Mesodermal cell (in vitro differentiated cells): ENCODE data around the gene HADHB.
"Not testable (repeated sequence)": the region's sequence is repeated elsewhere in the genome, so short reads cannot be mapped to it uniquely, and the experiment has no call there.

ENCODE experiments used
- H3K27ac ChIP-seq: 2 replicates; pipeline ENCODE4 v1.7.0; 2013; ENCODE audit warnings: mild to moderate bottlenecking, low read depth, low read length, moderate library complexity; ENCODE audit not compliant: severe bottlenecking
- H3K36me3 ChIP-seq: 2 replicates; pipeline ENCODE4 v1.7.1; 2013; ENCODE audit warnings: mild to moderate bottlenecking, low read length, moderate library complexity; ENCODE audit not compliant: control insufficient read depth, insufficient read depth
- H3K4me1 ChIP-seq: one replicate; pipeline ENCODE4 v1.7.1; 2013; ENCODE audit warnings: mild to moderate bottlenecking, low read length; ENCODE audit not compliant: insufficient read depth, control insufficient read depth, poor library complexity, severe bottlenecking
- H3K4me3 ChIP-seq: 2 replicates; pipeline ENCODE4 v1.7.0; 2013; ENCODE audit warnings: low read length, control low read depth, mild to moderate bottlenecking; ENCODE audit not compliant: insufficient read depth, poor library complexity, severe bottlenecking; ENCODE audit errors: extremely low read depth
- H3K9me3 ChIP-seq: 2 replicates; pipeline ENCODE4 v1.7.1; 2013; ENCODE audit warnings: mild to moderate bottlenecking, low read length, moderate library complexity; ENCODE audit not compliant: control insufficient read depth
- WGBS, 2 experiments: methylation state at CpG; one replicate each; pipeline ENCODE4 v1.1.5; 2013; ENCODE audit warnings: missing lambda C conversion rate in 2 of 2; ENCODE audit not compliant: insufficient coverage in 2 of 2; 5-methylcytosine and 5-hydroxymethylcytosine counted together

Gene HADHB

GRCh38 chr2:26314243-26314642 lies 69.5 kb downstream of the HADHB start:
- Histone ChIP-seq H3K27ac (no peak overlapping the region), H3K4me1 (no peaks in the 10 kb centered on the region), H3K4me3 (no peak overlapping the region), H3K36me3 (no peaks in the 10 kb centered on the region), H3K9me3 (no peaks in the 10 kb centered on the region)
- WGBS, 2 experiments: 82 to 87% methylated on average over 5 of the region's 8 CpGs

- WGBS, 2 experiments: 56% methylated on average over 2 of the region's 2 CpGs; no CpG with 5 or more reads in 1 of the 2 experiments
- Histone ChIP-seq H3K27ac (no peak overlapping the region), H3K36me3 (no peaks in the 10 kb centered on the region), H3K9me3 (no peaks in the 10 kb centered on the region), H3K4me3 (no peak overlapping the region), H3K4me1 (no peaks in the 10 kb centered on the region)
Measured at GRCh38 chr2:26316041-26316440, 71.3 kb downstream of the HADHB start.

GRCh38 chr2:26316845-26317244 lies 72.1 kb downstream of the HADHB start:
- 92 to 100% methylated on average over 4 of the region's 6 CpGs for WGBS, 2 experiments
- no peak overlapping the region for H3K27ac ChIP-seq
- H3K4me1 ChIP-seq: no peaks in the 10 kb centered on the region

GRCh38 chr2:26317377-26318105 lies 72.8 kb downstream of the HADHB start:
- Histone ChIP-seq H3K27ac (no peak overlapping the region), H3K4me1 (no peaks in the 10 kb centered on the region), H3K36me3 (no peaks in the 10 kb centered on the region), H3K9me3 (no peaks in the 10 kb centered on the region), H3K4me3 (no peak overlapping the region)
- WGBS, 2 experiments: 93 to 100% methylated on average over 2 to 4 of the region's 8 CpGs

More at GRCh38 chr2:26316845-26317244, 72.1 kb downstream of the HADHB start:
- no peaks in the 10 kb centered on the region for H3K9me3 ChIP-seq
- H3K36me3 ChIP-seq: no peaks in the 10 kb centered on the region
- H3K4me3 ChIP-seq: no peak overlapping the region

- H3K36me3 ChIP-seq: no peaks in the 10 kb centered on the region
- H3K9me3 ChIP-seq: no peaks in the 10 kb centered on the region
- no peak overlapping the region for H3K27ac ChIP-seq
- 43 to 62% methylated on average over 4 to 6 of the region's 6 CpGs for WGBS, 2 experiments
- H3K4me1 ChIP-seq: no peaks in the 10 kb centered on the region
- H3K4me3 ChIP-seq: no peak overlapping the region
Measured at GRCh38 chr2:26318950-26319349, 74.2 kb downstream of the HADHB start.

- H3K4me3 ChIP-seq, H3K36me3 ChIP-seq, H3K27ac ChIP-seq, H3K4me1 ChIP-seq, H3K9me3 ChIP-seq: not testable (repeated sequence)
Measured at GRCh38 chr2:26324479-26324878, 79.7 kb downstream of the HADHB start.

- Histone ChIP-seq H3K27ac (no peak overlapping the region), H3K4me1 (no peaks in the 10 kb centered on the region), H3K36me3 (no peaks in the 10 kb centered on the region), H3K4me3 (no peak overlapping the region), H3K9me3 (no peaks in the 10 kb centered on the region)
- WGBS, 2 experiments: 81 to 86% methylated on average over 2 to 3 of the region's 3 CpGs
Measured at GRCh38 chr2:26324903-26325302, 80.2 kb downstream of the HADHB start.

GRCh38 chr2:26325851-26326250 lies 81.1 kb downstream of the HADHB start:
- Histone ChIP-seq H3K27ac (no peak overlapping the region), H3K9me3 (no peaks in the 10 kb centered on the region), H3K4me3 (no peak overlapping the region), H3K36me3 (no peaks in the 10 kb centered on the region), H3K4me1 (no peaks in the 10 kb centered on the region)
- 67 to 80% methylated on average over 1 to 3 of the region's 4 CpGs for WGBS, 2 experiments

GRCh38 chr2:26326514-26326913 lies 81.8 kb downstream of the HADHB start:
- no peaks in the 10 kb centered on the region for H3K36me3 ChIP-seq
- H3K4me3 ChIP-seq: no peak overlapping the region
- H3K4me1 ChIP-seq: no peaks in the 10 kb centered on the region
- WGBS, 2 experiments: 100% methylated on average over 1 of the region's 1 CpG; no CpG with 5 or more reads in 1 of the 2 experiments
- no peak overlapping the region for H3K27ac ChIP-seq
- H3K9me3 ChIP-seq: no peaks in the 10 kb centered on the region

- no peaks in the 10 kb centered on the region for H3K36me3 ChIP-seq
- no peaks in the 10 kb centered on the region for H3K4me1 ChIP-seq
- no peak overlapping the region for H3K27ac ChIP-seq
- no CpG with 5 or more reads among the region's 5 CpGs for WGBS, 2 experiments
- H3K9me3 ChIP-seq: no peaks in the 10 kb centered on the region
- no peak overlapping the region for H3K4me3 ChIP-seq
Measured at GRCh38 chr2:26327291-26328272, 82.8 kb downstream of the HADHB start.

- H3K4me3 ChIP-seq, H3K9me3 ChIP-seq, H3K27ac ChIP-seq, H3K4me1 ChIP-seq, H3K36me3 ChIP-seq: not testable (repeated sequence)
- WGBS, 2 experiments: 98 to 100% methylated on average over 2 to 4 of the region's 4 CpGs
Measured at GRCh38 chr2:26329083-26329482, 84.3 kb downstream of the HADHB start.
